Upper lobe of left lung (tissue), 6 donors: ENCODE measurements around the gene GBP2. TPM values are rescaled to one million over a fixed set of nuclear protein-coding genes. Genes with fewer than 3 reads are reported as not detected.

ENCODE experiments used
- ATAC-seq, 2 donors: fragments of 200-7000 bp; cut with Tn5 transposase; one replicate each; pipeline ENCODE4 v1.9.1; 2022; ENCODE audit warnings: mild to moderate bottlenecking in 2 of 2, moderate library complexity in 2 of 2; ENCODE audit not compliant: low FRiP score in 2 of 2
- DNase-seq, 2 donors: peaks; one replicate each; pipeline ENCODE4 v3.0.0-alpha.2; 2019 to 2020
- H3K27ac ChIP-seq, 4 donors: fragments of 200-600 bp; sonication (generic); one replicate each; pipeline ENCODE4 v1.5.1; 2016 to 2019
- H3K27me3 ChIP-seq, 4 donors: fragments of 200-600 bp; sonication (generic); one replicate each; pipeline ENCODE4 v1.5.1; 2017 to 2019
- H3K36me3 ChIP-seq, 4 donors: fragments of 200-600 bp; sonication (generic); one replicate each; pipeline ENCODE4 v1.5.1; 2016 to 2019
- H3K4me1 ChIP-seq, 4 donors: fragments of 200-600 bp; sonication (generic); one replicate each; pipeline ENCODE4 v1.5.1; 2018 to 2019
- H3K4me3 ChIP-seq, 4 donors: fragments of 200-600 bp; sonication (generic); one replicate each; pipeline ENCODE4 v1.5.1; 2017 to 2019; ENCODE audit warnings: mild to moderate bottlenecking in 2 of 4, moderate library complexity in 1 of 4
- H3K9me3 ChIP-seq, 4 donors: fragments of 200-600 bp; sonication (generic); one replicate each; pipeline ENCODE4 v1.5.1; 2018 to 2019
- EP300 ChIP-seq, 4 donors: sonication (generic); formaldehyde crosslinking; IDR thresholded peaks; one replicate each; pipeline ENCODE4 v1.5.1; 2017; ENCODE audit warnings: antibody characterized with exemption in 4 of 4, control low read depth in 2 of 4
- POLR2A ChIP-seq, 4 donors: fragments of 450-650 bp; IDR thresholded peaks; one replicate each; pipeline ENCODE4 v1.5.1; 2016 to 2017; ENCODE audit warnings: antibody characterized with exemption in 4 of 4, mild to moderate bottlenecking in 2 of 4
- POLR2AphosphoS5 ChIP-seq, 2 donors: sonication (generic); formaldehyde crosslinking; IDR thresholded peaks; one replicate each; pipeline ENCODE4 v1.5.1; 2017; ENCODE audit warnings: antibody characterized with exemption in 2 of 2
- WGBS, 2 donors: methylation state at CpG; one replicate each; pipeline ENCODE4 v1.1.5; 2017 to 2018; 5-methylcytosine and 5-hydroxymethylcytosine counted together
- total RNA-seq, 6 donors: library from RNA; depleted of rRNA in 4 of 6; stranded (reverse); fragments of >200 nt in 4 of 6; gene quantifications; one replicate each; pipeline versions ENCODE4 v1.1.0 to v1.2.1, GENCODE V29; 2016 to 2021
- TF ChIP-seq, protein P1 (sequence below), 6 experiments: fragments of 450-650 bp in 4 of 6; fragments of 200-600 bp in 2 of 6; sonication (generic) in 2 of 6; IDR thresholded peaks; one replicate each; pipeline ENCODE4 v1.5.1; 2016 to 2019; ENCODE audit warnings: antibody characterized with exemption in 6 of 6
- donor health status: DM: no; HTN: no; CAD: no; lungs with moderate emphysema.
- donor health status: DM: no; HTN: yes; CAD: no; lungs with severe emphysema.

GBP2 gene
- total RNA-seq, 6 donors from 2014 or later: 41.0 to 124 (median 54.9) TPM

DNA sequence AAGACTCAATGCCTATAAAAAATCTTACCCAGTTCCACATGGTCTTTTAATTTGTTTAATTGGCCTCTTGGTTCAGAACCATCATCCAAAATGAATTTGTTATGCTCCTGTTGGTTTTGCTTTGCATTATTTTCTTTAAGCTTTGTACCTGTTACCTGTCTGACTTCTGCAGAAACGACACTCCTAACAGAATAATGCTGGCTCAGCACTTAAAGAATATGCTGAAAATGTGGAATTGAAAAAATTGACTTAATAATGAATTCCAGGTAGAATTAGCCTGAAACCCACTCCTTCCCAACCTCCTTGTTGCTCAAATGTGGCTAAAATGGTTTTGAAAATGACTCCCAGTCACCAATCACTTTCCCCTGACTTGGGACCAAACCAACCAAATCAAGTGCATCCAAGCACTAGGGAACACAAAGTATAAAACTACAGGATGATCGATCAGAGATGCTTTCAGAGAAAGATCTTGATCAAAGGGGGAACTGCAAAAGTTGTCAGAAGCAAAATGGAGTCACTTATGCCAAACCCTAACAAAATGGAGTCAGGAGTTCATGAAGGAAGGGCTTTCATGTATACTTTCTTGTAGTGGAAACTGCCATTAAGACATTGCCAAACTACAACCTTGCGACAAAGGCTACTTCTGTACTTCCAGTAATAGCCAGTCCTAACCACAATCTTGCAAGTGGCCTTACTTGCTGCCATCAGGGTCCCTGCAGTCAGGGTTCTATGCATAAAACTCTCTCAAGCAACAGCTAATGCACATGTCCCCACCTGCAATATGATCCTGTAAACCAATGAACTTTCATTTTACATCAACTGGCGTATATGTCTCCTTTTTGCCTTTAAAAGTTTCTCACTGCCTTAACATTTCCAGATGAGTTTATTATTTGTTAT is 44.5 kb upstream of the GBP2 start:
- no peak for ATAC-seq
- Histone ChIP-seq H3K27ac (no peak overlapping the region), H3K4me3 (no peak overlapping the region), H3K36me3 (no peaks in the 10 kb centered on the region), H3K27me3 (no peaks in the 10 kb centered on the region), H3K4me1 (no peaks in the 10 kb centered on the region), H3K9me3 (no peaks in the 10 kb centered on the region)
- no peak for DNase-seq
- TF ChIP-seq, protein P1, sequence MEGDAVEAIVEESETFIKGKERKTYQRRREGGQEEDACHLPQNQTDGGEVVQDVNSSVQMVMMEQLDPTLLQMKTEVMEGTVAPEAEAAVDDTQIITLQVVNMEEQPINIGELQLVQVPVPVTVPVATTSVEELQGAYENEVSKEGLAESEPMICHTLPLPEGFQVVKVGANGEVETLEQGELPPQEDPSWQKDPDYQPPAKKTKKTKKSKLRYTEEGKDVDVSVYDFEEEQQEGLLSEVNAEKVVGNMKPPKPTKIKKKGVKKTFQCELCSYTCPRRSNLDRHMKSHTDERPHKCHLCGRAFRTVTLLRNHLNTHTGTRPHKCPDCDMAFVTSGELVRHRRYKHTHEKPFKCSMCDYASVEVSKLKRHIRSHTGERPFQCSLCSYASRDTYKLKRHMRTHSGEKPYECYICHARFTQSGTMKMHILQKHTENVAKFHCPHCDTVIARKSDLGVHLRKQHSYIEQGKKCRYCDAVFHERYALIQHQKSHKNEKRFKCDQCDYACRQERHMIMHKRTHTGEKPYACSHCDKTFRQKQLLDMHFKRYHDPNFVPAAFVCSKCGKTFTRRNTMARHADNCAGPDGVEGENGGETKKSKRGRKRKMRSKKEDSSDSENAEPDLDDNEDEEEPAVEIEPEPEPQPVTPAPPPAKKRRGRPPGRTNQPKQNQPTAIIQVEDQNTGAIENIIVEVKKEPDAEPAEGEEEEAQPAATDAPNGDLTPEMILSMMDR (IDR thresholded peaks at IDR 0.05): no peak
- TF ChIP-seq POLR2AphosphoS5 (IDR thresholded peaks at IDR 0.05) (no peak), POLR2A (IDR thresholded peaks at IDR 0.05) (no peak), EP300 (IDR thresholded peaks at IDR 0.05) (no peak)
- WGBS, 2 donors: 92 to 93% methylated on average over 4 of the region's 4 CpGs

DNA sequence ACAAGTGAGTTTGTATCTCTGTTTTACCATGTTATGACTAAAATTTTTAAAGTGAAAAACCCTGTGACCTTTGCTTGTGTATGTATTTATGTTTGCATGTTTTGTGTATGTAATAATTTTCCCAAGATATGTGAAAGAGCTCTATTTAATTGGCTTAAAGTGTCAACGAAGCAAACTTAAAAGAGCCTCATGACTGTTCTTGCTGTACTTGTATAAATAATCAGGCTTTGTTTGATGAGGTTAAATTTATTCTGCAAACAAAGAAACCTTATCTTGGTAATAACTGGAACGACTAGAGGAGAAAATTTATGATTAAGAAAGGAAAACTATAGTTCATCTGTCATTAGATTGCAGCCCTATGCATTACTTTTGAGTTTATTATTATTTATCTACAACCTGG is 43.3 kb upstream of the GBP2 start:
- no peaks in the 10 kb centered on the region for H3K4me1 ChIP-seq
- H3K27ac ChIP-seq: no peak overlapping the region
- no peaks in the 10 kb centered on the region for H3K36me3 ChIP-seq
- H3K4me3 ChIP-seq: no peak overlapping the region
- 36% methylated on average over 2 of the region's 2 CpGs for WGBS, 2 donors
- H3K9me3 ChIP-seq: no peaks in the 10 kb centered on the region
- TF ChIP-seq POLR2A (IDR thresholded peaks at IDR 0.05): no peak
- no peak for TF ChIP-seq EP300 (IDR thresholded peaks at IDR 0.05)
- DNase-seq (no peak), ATAC-seq (no peak)
- H3K27me3 ChIP-seq: no peaks in the 10 kb centered on the region

DNA sequence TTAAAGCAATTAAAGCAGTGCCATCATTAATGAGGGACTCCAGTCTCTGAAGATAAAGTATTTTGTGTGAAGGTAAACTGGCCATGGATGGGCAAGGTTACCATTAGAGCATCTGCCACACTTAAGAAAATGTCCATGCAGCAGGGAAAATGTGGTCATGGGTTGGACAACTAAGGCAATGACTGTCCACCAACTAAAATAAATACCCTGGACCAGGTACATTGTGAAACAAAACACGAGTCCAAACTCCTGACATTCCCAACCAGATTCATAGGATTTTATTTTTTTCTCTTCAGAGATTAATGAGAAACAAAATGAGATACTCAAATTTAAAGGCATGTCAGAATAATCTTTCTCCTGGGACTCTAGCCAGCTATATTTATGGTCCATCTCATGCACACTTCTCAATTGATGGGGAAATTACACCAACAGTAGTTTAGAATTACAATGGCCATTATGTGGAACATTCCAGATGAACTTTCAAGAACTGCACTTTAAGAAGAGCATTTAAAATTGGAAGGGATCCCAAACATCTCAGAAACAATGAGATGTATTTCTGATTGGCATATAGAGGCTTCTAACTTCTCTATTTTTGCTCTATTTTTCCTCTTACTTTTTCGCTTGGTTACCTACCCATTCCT is 41.8 kb upstream of the GBP2 start:
- DNase-seq: no peak
- no peaks in the 10 kb centered on the region for H3K27me3 ChIP-seq
- H3K4me1 ChIP-seq: no peaks in the 10 kb centered on the region
- no peak overlapping the region for H3K4me3 ChIP-seq
- TF ChIP-seq EP300 (IDR thresholded peaks at IDR 0.05) (no peak), POLR2A (IDR thresholded peaks at IDR 0.05) (no peak), POLR2AphosphoS5 (IDR thresholded peaks at IDR 0.05) (no peak)
- TF ChIP-seq, protein P1 (IDR thresholded peaks at IDR 0.05): no peak
- no peaks in the 10 kb centered on the region for H3K9me3 ChIP-seq
- no peaks in the 10 kb centered on the region for H3K36me3 ChIP-seq
- ATAC-seq: no peak
- WGBS, 2 donors: 83 to 91% methylated on average over 2 of the region's 2 CpGs
- H3K27ac ChIP-seq: no peak overlapping the region

GRCh38 chr1:89166705-89167104 is 40.8 kb upstream of the GBP2 start:
- DNase-seq (no peak), ATAC-seq (no peak)
- Histone ChIP-seq H3K4me1 (no peaks in the 10 kb centered on the region), H3K27me3 (no peaks in the 10 kb centered on the region), H3K36me3 (no peaks in the 10 kb centered on the region), H3K27ac (no peak overlapping the region), H3K4me3 (no peak overlapping the region), H3K9me3 (no peaks in the 10 kb centered on the region)
- WGBS, 2 donors: 67 to 68% methylated on average over 1 of the region's 1 CpG
- TF ChIP-seq POLR2AphosphoS5 (IDR thresholded peaks at IDR 0.05) (no peak), POLR2A (IDR thresholded peaks at IDR 0.05) (no peak), EP300 (IDR thresholded peaks at IDR 0.05) (no peak)
- TF ChIP-seq, protein P1 (IDR thresholded peaks at IDR 0.05): no peak

DNA sequence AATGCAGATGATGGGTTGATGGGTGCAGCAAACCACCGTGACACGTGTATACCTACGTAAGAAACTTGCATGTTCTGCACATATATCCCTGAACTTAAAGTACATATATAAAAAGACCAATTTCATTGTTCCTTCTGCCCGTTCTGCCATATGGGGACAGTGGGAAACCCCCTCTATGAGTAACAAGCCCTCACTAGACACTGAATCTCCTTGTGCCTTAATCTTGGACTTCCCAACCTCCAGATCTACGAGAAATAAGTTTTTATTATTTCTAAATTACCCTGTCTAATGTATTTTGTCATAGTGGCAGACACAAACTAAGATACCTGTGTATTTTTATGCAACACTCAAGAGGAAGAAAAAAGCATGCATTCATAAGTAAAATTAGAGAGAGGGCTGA is 39.9 kb upstream of the GBP2 start:
- no peaks in the 10 kb centered on the region for H3K4me1 ChIP-seq
- H3K27me3 ChIP-seq: no peaks in the 10 kb centered on the region
- H3K36me3 ChIP-seq: no peaks in the 10 kb centered on the region
- ATAC-seq (no peak), DNase-seq (no peak)
- TF ChIP-seq POLR2A (IDR thresholded peaks at IDR 0.05) (no peak), EP300 (IDR thresholded peaks at IDR 0.05) (no peak), POLR2AphosphoS5 (IDR thresholded peaks at IDR 0.05) (no peak)
- TF ChIP-seq, protein P1 (IDR thresholded peaks at IDR 0.05): no peak
- 90 to 95% methylated on average over 5 of the region's 5 CpGs for WGBS, 2 donors
- no peaks in the 10 kb centered on the region for H3K9me3 ChIP-seq
- no peak overlapping the region for H3K27ac ChIP-seq
- H3K4me3 ChIP-seq: no peak overlapping the region
